Pancreas (tissue), 10 donors: ENCODE results near the gene TAF4B. TPM values are rescaled to one million over a fixed set of nuclear protein-coding genes. Genes with fewer than 3 reads are reported as not detected.
"Not testable (repeated sequence)": the region's sequence is repeated elsewhere in the genome, so short reads cannot be mapped to it uniquely, and the experiment has no call there.

Experiments
- ATAC-seq, 4 donors: fragments of 200-7000 bp; cut with Tn5 transposase; one replicate each; pipeline versions ENCODE4 v1.8.0 to v1.9.1; 2020; ENCODE audit warnings: mild to moderate bottlenecking in 4 of 4, moderate library complexity in 4 of 4
- DNase-seq, 6 donors: peaks; one replicate each; pipeline ENCODE4 v3.0.0-alpha.2; 2020
- FAIRE-seq: peaks from 2 replicates; lab custom pipeline; 2012; peaks lifted over from hg19 to GRCh38; lab: Jason Lieb, UNC
- H3K27ac ChIP-seq, 4 donors: fragments of 200-600 bp; sonication (generic); 1 replicate in 3 of 4; 2 replicates in 1 of 4; pipeline versions ENCODE4 v1.5.0 to v1.8.0; 2020
- H3K27me3 ChIP-seq, 4 donors: fragments of 200-600 bp; one replicate each; pipeline ENCODE4 v1.8.0; 2021
- H3K36me3 ChIP-seq, 3 donors: fragments of 200-600 bp; sonication (generic) in 1 of 3; one replicate each; pipeline versions ENCODE4 v1.5.0 to v1.8.0; 2020 to 2021
- H3K4me1 ChIP-seq, 3 donors: fragments of 200-600 bp; one replicate each; pipeline ENCODE4 v1.8.0; 2021
- H3K4me3 ChIP-seq, 4 donors: fragments of 200-600 bp; sonication (generic) in 2 of 4; one replicate each; pipeline versions ENCODE4 v1.5.0 to v1.8.0; 2020 to 2021
- H3K9me3 ChIP-seq, 4 donors: fragments of 200-600 bp; one replicate each; pipeline ENCODE4 v1.8.0; 2021
- WGBS, 2 donors: extraction: QIAGEN DNeasy Blood & Tissue Kit; methylation state at CpG; one replicate each; pipeline ENCODE4 v1.1.7; 2013; 5-methylcytosine and 5-hydroxymethylcytosine counted together
- intact Hi-C, 3 donors: fragments of 100-400 bp; cut with DNase I; formaldehyde crosslinking; loops; one replicate each; pipeline versions ENCODE4 v1.11.1 to v1.14.2; 2022
- polyA plus RNA-seq, 2 donors: library from polyadenylated mRNA; stranded (reverse); fragments of 200-250 nt; gene quantifications; one replicate each; pipeline ENCODE4 v1.2.3, GENCODE V29; 2013
- total RNA-seq, 6 donors: library from RNA; stranded (reverse); fragmentation: NEBNext Ultra II Directional in 4 of 6; extraction: Animal tissue kit (Norgen Biotek cat#: 25700) in 4 of 6; gene quantifications; one replicate each; pipeline versions ENCODE4 v1.2.1 to v1.2.4, GENCODE V29; 2021 to 2023
- TF ChIP-seq, protein P1 (sequence below), 4 donors: fragments of 200-600 bp; sonication (generic) in 3 of 4; IDR thresholded peaks; one replicate each; pipeline versions ENCODE4 v1.5.0 to v1.8.0; 2021; ENCODE audit warnings: antibody characterized with exemption in 4 of 4
- donor health status: healthy with polysubstance abuse.
- donor health status: DM: no; HTN: no; CAD: no; lungs with moderate emphysema.
- donor health status: DM: no; HTN: no; CAD: no.
- donor health status: control.
- donor health status: control.
- donor health status: Bipolar disorder and iron deficiency.
- donor health status: DM: yes; HTN: yes; CAD: no.
- donor health status: DM: no; HTN: no; CAD: no.
- donor health status: DM: no; HTN: no; CAD: no.
- donor health status: DM: yes; HTN: yes; CAD: no.

TAF4B gene
- total and polyA plus RNA-seq, 8 donors: 0.94 to 3.4 (median 2.3) TPM

DNA sequence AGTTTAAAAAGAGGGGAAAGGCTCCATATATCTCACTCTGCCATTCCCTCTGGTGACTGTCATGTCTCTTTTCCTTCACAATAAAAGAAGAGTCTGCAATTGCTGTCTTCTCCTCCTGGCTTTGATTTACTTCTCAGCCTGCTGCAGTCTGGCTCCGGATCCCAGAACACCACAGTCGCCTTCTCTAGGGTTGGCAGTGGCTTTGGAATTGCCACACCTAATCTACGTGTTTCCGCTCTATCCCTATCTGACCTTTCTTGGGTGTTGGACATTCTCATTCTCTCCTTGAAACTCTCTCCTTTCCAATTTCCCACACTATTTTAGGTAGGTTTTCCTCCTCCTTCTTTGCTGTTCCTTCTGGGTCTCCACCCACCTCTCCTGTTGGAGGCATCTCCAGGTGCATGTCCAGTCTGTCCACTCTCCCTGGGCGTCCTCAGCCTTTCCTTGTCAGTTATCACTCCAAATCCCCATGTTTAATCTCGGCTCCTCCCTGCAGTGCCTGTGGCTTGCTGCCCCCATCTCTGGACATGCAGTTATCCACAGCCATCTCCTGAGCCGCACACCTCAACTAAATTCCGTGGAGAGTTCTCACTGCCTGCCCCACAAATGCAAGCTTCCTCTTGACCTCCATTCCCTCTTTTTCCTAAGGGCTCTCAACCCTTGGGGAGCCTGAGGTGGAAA lies 209.3 kb downstream of the TAF4B start:
- Histone ChIP-seq H3K4me1 (no peaks in the 10 kb centered on the region), H3K27me3 (no peaks in the 10 kb centered on the region), H3K36me3 (no peaks in the 10 kb centered on the region), H3K9me3 (no peaks in the 10 kb centered on the region), H3K27ac (no peak overlapping the region), H3K4me3 (no peak overlapping the region)
- TF ChIP-seq, protein P1, sequence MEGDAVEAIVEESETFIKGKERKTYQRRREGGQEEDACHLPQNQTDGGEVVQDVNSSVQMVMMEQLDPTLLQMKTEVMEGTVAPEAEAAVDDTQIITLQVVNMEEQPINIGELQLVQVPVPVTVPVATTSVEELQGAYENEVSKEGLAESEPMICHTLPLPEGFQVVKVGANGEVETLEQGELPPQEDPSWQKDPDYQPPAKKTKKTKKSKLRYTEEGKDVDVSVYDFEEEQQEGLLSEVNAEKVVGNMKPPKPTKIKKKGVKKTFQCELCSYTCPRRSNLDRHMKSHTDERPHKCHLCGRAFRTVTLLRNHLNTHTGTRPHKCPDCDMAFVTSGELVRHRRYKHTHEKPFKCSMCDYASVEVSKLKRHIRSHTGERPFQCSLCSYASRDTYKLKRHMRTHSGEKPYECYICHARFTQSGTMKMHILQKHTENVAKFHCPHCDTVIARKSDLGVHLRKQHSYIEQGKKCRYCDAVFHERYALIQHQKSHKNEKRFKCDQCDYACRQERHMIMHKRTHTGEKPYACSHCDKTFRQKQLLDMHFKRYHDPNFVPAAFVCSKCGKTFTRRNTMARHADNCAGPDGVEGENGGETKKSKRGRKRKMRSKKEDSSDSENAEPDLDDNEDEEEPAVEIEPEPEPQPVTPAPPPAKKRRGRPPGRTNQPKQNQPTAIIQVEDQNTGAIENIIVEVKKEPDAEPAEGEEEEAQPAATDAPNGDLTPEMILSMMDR (IDR thresholded peaks at IDR 0.05): no peak
- FAIRE-seq (no peak), ATAC-seq (no peak), DNase-seq (no peak)
- intact Hi-C loops: no loop called here
- WGBS, 2 donors: 74 to 82% methylated on average over 8 of the region's 8 CpGs

DNA sequence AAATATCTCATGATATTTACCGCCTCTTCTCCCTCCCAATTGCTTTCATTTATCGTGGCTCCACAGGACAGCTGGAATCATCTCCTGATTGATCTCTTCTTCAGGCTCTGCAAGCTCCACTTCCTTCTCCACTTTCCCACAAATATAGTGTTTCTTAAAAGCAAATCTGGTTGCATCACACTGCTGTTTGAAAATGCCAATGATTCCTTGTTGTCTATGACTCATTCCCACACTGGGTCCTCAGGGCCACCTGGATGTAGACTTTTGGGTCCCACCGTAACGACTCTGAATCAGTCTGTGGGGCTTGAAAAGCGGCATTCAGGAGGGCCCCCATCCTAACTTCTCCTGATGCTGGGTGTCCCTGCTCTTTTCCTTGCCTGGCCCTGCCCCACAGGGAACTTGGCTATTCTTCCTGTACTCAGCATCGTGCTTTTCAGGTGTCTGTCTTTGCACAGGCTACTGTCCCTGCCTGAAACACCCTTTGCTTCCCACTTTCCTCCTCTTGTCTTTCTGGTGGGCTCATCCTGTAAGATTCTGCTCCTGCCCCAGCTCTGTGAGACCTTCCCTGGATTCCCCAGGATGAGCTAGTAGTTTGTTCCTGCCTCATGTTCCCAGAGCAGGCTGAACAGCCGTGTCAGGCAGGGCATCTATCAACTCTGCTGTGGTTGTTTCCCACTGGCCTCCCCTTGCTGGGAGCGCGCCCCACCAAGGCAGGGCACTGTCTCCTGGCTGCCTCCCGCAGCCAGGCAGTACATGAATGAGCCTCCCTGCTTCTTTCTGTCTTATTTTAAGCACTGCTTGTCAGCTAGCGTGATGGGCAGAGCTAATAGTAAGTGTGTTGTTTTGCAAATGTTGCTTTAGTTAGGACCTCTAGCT lies 210.2 kb downstream of the TAF4B start:
- Histone ChIP-seq H3K27ac (no peak overlapping the region), H3K9me3 (no peaks in the 10 kb centered on the region), H3K27me3 (no peaks in the 10 kb centered on the region), H3K36me3 (no peaks in the 10 kb centered on the region), H3K4me3 (no peak overlapping the region), H3K4me1 (no peaks in the 10 kb centered on the region)
- TF ChIP-seq, protein P1 (IDR thresholded peaks at IDR 0.05): no peak
- ATAC-seq: peak in 1 of 4 donors; percentile 41
- intact Hi-C loops: no loop called here
- FAIRE-seq: no peak
- 72 to 78% methylated on average over 11 of the region's 11 CpGs for WGBS, 2 donors
- no peak for DNase-seq

DNA sequence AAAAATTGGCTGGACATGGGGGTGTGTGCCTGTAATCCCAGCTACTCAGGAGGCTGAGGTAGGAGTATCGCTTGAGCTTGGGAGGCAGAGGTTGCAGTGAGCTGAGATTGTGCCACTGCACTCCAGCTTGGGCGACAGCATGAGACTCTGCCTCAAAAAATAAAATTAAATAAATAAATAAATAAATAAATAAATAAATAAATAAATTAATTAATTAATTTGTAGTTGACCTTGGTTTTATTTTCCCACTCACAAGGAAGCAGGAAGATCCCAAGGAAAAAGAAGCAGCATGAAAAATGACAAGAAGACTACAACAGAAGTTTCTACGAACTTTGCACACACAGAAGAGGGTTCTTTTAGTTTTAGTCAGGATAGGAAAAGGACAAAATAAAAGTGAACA lies 211.4 kb downstream of the TAF4B start:
- H3K27ac ChIP-seq, H3K27me3 ChIP-seq, H3K9me3 ChIP-seq, intact Hi-C loops, H3K36me3 ChIP-seq, ATAC-seq, FAIRE-seq, H3K4me3 ChIP-seq, H3K4me1 ChIP-seq, DNase-seq: not testable (repeated sequence)
- WGBS, 2 donors: 85 to 96% methylated on average over 3 of the region's 3 CpGs

- H3K4me1 ChIP-seq: no peaks in the 10 kb centered on the region
- TF ChIP-seq, protein P1 (IDR thresholded peaks at IDR 0.05): no peak
- 89 to 91% methylated on average over 5 of the region's 5 CpGs for WGBS, 2 donors
- no peaks in the 10 kb centered on the region for H3K27me3 ChIP-seq
- ATAC-seq (no peak), DNase-seq (no peak), FAIRE-seq (no peak)
- no peak overlapping the region for H3K27ac ChIP-seq
- no peak overlapping the region for H3K4me3 ChIP-seq
- H3K9me3 ChIP-seq: no peaks in the 10 kb centered on the region
- H3K36me3 ChIP-seq: no peaks in the 10 kb centered on the region
- intact Hi-C loops: no loop called here
Measured at GRCh38 chr18:26438980-26439379, 212.7 kb downstream of the TAF4B start.

- 72 to 79% methylated on average over 4 of the region's 4 CpGs for WGBS, 2 donors
- TF ChIP-seq, protein P1 (IDR thresholded peaks at IDR 0.05): no peak
- Histone ChIP-seq H3K36me3 (no peaks in the 10 kb centered on the region), H3K4me3 (no peak overlapping the region), H3K9me3 (no peaks in the 10 kb centered on the region), H3K27ac (no peak overlapping the region), H3K4me1 (no peaks in the 10 kb centered on the region), H3K27me3 (no peaks in the 10 kb centered on the region)
- intact Hi-C loops: no loop called here
- no peak for FAIRE-seq
- no peak for ATAC-seq
- DNase-seq: no peak
Measured at GRCh38 chr18:26439537-26439936, 213.3 kb downstream of the TAF4B start.
